Activated CD4-positive, CD25-positive, alpha-beta regulatory T cell treated with anti-CD3 and anti-CD28 coated beads, Interleukin-2, amount 50 U/mL, for 72 hours (primary cell): ENCODE data around the gene LST1.
"Not testable (repeated sequence)": the region's sequence is repeated elsewhere in the genome, so short reads cannot be mapped to it uniquely, and the experiment has no call there.

Experiments
- DNase-seq: peaks from one replicate; pipeline ENCODE4 v3.0.0; 2021

LST1 gene

DNA sequence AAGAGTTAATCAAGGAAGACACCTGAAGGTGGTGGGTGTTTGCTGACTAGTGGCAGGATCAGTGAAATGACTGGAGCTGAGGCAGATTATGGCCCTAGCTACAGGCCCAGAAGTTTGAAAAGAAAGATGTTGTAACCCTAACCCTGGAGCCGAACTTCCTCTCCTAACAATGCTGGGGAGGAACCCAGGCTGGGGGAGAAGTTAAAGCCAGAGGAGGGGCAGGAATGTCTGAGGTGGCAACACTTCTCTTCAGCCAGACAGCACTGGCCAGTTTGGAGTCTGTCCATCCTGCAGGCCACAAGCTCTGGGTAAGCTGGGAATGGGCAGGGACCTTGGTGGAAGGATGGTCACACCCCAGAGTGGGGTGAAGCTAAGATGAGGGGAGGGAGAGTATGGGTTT, at the start of gene LST1:
LST1 (plus strand) TSS at position 270 of the 400 bp plus-strand sequence. CDS start 1,023 bp downstream, outside the sequence.
- no peak for DNase-seq

DNA sequence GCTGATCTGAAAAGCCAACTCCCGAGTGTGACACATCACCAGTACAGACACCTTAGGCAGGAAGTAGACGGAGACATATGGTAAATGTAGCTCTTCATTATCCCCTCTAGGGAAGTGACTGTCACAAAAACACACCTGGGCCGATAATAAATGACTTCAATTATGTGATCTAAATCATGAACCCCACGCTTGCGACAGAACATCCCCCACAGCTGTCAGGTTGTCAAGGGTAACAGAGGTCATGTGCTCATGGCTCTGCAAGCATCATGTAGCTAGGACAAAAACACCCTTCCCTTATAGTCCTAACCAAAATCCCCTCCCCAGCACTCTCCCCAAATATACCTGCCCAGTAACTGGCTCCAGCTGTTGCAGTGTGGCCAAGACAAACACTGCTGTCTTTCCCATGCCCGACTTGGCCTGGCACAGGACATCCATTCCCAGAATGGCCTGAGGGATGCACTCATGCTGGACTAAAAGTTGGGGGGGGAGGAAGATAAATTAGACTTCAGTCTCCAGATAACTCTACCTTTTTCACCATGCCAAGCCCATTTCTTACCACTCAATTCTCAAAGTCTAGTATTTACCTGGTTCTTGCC, 47.2 kb upstream of the LST1 start:
- no peak for DNase-seq

DNA sequence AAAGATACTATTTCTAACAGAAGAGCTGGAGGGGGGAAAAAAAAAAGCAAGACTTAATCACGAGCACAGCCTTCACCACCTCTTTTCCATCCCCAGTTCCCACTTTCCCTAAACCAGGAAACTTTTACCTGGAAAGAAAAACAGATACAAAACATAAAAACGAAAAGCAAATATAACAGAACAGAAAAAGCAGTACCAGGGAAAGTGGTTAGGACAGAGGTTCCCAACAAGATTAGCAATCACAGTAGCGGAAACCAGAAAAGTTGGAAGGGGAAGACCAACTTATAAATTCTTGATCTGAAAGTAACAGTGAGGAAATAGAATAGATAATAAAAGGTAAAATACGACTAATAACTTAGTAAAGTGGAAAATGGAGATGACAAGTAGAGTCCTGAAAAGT, 45.4 kb upstream of the LST1 start:
- no peak for DNase-seq

DNA sequence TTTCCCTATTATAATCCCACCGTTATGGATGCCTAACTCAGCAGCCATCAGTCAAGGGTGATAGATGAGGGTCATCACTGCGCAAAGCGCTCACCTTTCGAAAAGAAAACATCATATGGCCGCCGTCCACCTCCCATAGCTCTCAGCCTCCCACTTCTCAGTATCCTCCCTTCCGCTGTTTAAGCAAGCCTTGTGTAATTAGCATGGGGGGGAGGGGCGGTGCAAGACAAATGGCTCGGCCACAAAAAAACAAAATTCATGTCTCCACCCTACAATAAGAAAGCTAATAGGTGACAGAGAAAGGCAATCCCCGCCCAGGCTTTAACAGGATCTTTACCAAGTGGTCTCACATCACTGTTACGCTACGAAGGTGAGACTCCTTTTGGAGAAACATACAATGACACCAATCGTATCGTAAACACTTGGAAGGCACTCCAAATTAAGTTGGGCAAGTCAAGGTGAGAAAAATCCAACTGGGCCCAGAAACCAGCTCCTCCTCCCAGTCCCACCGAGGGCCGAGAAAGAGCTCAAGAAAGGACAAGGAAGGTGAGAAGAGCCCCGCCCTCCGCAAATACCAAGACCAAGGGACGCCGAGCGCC, 44.9 kb upstream of the LST1 start:
- DNase-seq = peak; percentile 69

DNA sequence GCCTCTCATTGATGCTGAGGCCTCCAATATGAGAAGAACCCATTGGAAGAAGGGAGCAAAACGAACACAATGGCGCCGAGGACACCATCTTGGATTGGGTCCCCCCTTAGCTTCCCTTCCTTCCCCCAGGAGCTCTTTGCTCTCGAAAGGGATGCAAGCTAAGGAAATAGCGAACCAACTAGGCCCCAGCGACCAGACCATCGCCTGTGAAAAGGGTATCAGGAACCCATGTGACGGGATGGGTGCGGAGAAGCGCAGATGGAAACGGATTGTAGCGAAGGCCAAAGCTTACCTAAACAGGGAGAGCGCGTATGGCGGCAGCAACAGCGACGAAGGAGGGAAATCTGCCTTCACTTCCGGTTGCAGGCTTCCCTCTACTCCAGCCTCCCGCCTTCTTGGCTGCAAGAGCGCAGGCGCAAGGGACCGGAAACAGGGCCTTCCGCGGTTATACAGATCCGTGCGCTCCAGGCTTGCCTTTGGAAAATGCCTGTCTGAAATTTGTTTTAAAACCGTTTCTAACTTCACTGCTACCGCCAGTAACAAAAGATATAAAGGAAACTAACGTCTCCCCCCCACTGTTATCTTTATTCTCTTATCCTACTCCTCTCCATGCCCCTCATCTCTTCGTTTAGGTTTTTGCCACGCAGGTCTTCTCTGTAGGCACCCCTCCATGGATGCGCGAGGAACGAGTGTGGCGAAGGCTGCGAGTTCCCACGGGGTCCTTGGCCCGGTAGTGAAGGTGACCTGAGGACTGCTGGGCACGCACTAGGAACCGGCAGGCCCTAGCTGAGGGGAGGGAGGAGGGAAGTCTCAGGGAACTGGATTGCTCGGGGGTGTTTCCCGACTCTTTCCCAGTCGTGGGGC, 44.2 kb upstream of the LST1 start, which contains the start of gene DDX39B:
DDX39B (minus strand) TSS at position 346 of the 864 bp plus-strand sequence. CDS start 1,471 bp downstream, outside the sequence.
- DNase-seq = peak; percentile 88

DNA sequence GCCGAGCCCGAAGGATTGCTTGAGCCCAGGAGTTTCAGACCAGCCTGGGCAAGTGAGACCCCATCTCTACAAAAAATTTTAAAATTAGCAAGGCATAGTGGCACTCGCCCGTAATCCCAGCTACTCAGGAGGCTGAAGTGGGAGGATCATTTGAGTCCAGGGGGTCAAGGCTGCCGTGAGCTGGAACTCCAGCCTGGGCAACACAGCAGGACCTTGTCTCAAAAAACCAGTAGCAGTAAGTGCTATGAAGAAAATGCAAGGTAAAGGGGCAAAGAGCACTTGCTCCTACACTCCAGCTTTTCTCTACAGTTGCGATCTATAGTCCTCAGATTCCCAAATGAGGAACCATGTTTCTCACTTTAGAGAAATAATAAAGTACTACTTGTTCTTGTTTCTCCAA, 42.4 kb upstream of the LST1 start:
- no peak for DNase-seq

DNA sequence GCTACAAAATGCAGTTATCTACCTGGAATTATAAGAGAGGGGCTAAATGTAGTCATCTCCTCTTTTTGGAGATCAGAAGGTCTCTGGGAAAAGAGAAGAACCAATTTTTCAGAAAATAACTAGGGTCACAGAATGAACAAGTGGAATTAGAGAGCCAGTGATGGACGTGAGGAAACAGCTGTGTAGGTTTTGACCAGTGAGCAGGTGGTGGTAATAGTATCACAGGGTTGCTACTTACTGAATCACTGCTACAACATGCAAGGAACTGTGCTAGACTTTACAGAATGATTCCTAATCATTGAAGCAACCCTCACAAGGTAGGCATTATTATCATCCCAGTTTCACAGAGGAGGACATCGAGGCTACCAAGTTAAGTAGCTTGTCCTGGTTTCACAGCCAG, 41.4 kb upstream of the LST1 start:
- no peak for DNase-seq

DNA sequence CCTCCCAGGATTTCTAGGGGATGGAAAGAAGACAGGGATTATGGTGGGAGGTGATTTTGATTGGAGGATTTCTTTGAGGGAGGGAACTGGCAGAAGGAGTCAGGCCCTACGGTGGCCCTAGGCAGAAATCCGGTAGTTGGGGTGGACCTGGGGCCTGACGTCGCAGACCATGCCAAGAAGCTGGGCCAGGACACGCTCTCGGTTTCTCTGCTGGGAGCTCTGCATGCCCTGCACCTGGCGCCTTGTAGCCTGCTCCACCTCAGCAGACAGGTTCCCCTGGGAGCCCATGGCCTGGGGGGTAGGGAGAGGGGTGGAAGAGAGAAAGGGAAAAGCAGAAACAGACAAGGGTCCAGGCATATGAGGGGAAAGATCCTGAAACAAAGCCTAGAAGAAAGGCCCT, 40.8 kb upstream of the LST1 start:
- no peak for DNase-seq

DNA sequence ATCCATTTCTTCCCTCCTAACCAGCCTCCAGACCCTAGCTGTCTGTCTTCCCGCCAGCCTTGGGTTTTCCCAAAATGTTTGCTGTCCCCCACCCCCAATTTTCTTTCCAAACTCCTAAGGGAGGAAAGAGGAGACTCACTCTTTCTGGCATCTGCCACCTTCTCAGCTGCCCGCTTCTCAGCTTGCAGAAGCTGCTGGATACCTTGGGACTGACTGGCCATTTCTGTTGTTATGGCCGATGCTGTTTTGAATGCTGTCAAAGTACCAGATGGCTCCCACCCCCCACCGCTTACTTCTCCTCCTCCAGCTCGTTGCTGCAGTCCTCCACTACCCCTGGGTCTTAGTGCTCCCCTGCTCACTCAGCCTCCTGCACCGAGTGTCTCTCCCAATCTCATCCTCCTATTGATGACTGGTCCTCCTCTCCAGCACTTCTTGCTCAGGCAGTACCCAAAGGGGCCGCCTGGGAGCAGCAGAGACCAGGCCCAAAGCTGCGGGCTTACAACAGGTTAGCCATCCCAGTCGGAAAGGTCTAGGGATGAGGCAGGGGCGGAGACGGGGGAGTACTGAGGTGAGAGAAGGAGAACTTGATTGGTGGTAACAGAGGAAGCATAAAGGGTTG, 39.6 kb upstream of the LST1 start, which contains the start of gene ATP6V1G2:
ATP6V1G2 (minus strand) TSS at position 270 of the 619 bp plus-strand sequence; CDS start at position 221, 49 bp downstream.
- DNase-seq = peak; percentile 88

DNA sequence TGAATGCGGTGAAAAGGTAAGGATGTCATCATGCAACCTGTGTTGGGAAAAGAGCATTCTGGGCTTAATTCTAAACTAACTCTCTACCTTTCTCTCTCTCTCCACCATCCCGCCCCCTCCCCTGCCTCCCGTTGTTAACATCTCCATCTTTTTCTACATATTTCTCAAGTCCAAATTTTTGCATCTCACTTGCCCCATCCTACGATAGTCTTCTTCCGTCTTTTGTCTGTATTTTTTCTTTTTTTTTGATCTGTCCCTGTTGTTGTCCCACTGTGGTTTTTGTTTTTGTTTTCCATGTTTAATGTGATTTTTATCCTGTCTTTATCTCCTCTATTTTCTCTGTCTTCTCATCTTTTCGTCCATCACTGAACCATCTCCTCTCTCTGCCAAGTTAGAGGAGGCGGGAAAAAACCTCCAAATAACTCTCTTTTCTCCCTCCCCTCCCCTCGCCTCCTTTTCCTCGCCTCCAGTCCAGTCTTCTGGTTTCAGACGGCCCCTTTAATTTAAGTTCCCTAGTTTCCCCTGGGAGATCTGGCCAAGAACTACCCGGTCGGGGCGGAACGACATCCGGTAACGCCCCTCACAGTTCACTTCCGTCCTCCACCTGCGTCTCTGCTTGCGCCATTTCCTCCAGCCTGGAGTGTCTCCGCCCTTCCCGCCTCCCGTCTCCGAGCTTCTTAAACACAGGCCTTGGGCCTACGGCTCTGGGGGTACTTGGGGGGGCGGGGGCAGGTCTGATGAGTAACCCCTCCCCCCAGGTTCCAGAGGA, 38.9 kb upstream of the LST1 start, which contains the start of gene NFKBIL1:
NFKBIL1 (plus strand) TSS at position 651 of the 769 bp plus-strand sequence; CDS start at position 738, 87 bp downstream.
- DNase-seq = peak; percentile 82

DNA sequence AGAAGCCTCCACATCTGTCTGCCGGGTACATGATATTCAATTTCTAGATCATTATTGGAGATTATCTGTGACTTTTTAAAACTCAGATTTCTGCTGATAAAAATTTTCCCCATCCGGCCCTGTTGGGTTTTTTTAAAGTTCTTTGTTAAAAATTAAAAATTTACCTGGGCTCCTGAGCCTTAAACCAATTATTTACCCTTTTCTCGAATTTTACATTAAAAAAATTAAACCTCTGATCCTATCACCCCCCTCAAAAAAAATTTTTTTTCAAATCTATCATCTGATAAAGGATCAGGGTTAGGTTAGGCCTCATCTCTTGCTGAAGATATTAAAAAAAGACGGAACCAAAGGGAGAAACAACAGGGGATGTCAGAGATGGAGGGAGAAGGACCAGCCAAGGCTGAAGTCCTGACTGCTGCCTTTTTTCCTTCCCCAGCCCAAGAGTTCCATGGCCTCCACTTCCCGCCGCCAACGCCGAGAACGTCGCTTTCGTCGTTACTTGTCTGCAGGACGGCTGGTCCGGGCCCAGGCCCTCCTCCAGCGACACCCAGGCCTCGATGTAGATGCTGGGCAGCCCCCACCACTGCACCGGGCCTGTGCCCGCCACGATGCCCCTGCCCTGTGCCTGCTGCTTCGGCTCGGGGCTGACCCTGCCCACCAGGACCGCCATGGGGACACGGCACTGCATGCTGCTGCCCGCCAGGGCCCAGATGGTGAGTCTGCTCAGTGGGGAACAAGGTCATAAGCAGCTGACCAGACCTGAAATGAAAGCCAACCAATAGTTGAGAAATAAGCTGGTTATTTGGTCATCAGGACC, 38.1 kb upstream of the LST1 start:
- no peak for DNase-seq

DNA sequence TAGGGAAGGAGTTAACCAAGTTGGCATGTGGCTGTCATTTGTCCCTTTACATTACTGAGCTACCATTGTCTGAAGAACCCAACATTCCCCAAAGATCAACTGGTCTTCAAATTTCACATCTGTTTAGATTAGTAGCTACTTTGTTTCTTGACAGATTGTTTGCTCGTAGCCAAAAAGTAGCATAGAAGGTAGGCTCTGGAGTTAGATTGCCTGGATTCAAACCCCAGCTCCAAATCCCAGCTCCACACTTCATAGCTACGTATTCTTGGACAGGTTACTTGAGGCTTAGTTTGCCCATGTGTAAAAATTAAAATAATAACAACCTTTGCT, 37.6 kb upstream of the LST1 start:
- DNase-seq = no peak

DNA sequence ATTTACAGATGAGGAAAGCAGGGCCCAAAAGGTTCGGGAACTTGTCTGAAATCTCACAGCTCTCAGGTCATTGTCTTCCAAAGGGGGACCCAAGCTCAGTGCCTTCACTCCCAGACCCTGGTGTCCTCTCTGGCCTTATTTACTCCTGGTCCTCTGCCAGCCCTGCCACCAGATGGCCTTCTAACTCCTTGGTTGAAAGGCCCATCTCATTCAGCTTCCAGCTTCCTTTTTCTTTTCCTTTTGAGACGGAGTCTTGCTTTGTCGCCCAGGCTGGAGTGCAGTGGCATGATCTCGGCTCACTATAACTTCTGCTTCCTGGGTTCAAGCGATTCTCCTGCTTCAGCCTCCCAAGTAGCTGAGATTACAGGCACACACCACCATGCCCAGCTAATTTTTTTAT, 34.7 kb upstream of the LST1 start:
- not testable (repeated sequence) for DNase-seq

DNA sequence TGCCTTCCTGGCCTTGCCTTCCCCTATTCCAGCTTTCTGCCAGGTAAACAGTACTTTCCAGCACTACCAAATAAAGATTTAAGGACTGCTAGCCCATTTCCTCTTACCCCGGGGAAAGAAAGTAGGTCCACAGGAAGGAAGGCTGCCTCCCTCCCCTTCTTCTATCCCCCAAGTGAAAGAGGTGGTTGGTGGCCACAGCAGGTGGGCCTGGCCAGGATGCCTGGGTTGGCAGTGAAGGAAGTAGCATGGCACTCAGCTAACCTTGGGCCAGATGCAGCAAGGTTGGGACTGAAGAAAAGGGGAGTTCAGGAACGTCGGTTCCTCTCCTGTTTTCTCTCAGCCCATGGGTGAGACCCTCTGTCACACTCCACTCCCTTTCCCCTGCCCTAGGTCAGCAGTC, 29.8 kb upstream of the LST1 start:
- no peak for DNase-seq

DNA sequence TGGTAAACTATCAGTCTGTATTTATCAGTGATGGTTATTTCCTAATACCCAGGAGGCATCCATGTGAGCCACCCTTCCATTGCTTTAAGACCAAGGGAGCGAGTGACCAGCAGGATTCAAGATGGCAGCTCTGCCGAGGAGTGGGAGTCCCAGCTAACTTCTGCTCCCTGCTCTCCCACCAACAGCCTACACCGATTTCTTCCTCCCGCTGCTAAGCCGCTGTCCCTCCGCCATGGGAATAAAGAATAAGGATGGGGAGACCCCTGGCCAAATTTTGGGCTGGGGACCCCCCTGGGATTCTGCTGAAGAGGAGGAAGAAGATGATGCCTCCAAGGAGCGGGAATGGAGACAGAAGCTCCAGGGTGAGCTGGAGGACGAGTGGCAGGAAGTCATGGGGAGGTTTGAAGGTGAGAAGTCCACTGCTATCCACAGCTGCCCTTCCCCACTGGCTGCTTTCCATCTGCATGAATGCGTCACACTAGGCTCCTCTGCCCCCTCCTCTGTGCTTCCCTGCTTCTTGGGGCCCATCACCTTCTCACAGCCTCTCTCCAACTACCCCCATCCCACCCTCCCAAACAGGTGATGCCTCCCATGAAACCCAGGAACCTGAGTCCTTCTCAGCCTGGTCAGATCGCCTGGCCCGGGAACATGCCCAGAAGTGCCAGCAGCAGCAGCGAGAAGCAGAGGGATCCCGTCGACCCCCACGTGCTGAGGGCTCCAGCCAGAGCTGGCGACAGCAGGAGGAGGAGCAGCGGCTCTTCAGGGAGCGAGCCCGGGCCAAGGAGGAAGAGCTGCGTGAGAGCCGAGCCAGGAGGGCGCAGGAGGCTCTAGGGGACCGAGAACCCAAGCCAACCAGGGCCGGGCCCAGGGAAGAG, 28.4 kb upstream of the LST1 start:
- DNase-seq = no peak

DNA sequence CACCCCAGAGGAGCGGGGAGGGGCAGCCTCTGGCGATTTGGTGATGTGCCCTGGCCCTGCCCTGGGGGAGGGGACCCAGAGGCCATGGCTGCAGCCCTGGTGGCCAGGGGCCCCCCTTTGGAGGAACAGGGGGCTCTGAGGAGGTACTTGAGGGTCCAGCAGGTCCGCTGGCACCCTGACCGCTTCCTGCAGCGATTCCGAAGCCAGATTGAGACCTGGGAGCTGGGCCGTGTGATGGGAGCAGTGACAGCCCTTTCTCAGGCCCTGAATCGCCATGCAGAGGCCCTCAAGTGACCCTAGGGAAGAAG, 27.8 kb upstream of the LST1 start:
- DNase-seq = no peak

DNA sequence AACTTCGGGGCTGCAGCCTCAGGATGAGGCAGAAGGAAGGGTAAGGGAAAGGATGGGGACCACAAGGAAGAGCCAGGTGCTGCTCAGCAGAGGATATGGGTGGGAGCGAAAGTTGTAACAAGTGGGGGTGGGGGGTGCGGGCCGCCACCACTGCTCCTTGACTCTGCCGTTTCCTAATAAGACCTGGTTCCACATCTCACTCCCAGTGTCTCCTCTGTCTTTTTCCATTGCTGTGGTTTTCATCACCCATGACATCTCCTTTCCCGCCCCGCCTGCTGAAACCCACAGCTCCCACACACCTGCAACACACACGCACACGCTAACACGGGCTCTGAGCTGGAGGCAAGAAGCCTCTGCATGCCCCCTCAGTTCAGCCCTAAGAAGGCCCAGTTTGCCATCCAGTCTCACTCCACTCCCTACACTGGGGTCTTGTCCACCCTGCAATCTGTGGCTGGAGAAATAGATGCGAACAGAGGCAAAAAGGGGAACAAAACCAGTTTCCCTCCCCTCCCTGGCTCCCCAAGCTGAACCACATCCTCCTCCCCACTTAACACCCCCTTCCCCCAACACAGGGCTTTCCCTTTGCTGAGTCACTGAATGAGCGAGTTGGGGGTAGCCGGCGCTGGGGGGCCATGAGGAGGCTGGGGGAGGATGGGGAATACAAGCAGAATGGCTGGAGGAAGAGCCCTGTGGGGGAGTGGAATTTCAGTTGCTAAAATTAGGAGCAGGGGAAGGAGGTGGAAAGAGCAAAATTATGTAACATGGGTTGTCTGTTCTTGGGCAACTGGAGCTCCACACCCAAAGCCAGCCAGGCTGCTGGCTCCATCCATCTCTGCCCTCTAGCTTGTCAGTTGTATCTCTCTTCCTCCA, 27.2 kb upstream of the LST1 start:
- DNase-seq = no peak

DNA sequence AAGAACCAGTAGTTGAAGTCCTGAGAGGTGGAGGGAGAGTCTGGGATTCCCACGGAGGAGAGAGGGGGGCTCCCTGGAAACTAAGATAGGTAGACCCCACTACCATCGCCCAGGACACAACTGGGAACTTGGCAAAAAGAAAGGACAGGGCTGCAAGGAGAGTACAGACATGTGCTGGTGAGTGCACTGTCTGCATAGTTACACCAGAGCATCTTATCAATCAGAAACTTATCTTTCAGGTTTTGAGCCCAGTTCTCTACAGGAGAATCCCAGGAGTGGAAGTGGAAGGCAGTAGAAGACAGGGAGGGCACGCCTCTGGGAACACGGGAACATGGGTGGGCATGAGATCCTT, 26.5 kb upstream of the LST1 start:
- DNase-seq = no peak

DNA sequence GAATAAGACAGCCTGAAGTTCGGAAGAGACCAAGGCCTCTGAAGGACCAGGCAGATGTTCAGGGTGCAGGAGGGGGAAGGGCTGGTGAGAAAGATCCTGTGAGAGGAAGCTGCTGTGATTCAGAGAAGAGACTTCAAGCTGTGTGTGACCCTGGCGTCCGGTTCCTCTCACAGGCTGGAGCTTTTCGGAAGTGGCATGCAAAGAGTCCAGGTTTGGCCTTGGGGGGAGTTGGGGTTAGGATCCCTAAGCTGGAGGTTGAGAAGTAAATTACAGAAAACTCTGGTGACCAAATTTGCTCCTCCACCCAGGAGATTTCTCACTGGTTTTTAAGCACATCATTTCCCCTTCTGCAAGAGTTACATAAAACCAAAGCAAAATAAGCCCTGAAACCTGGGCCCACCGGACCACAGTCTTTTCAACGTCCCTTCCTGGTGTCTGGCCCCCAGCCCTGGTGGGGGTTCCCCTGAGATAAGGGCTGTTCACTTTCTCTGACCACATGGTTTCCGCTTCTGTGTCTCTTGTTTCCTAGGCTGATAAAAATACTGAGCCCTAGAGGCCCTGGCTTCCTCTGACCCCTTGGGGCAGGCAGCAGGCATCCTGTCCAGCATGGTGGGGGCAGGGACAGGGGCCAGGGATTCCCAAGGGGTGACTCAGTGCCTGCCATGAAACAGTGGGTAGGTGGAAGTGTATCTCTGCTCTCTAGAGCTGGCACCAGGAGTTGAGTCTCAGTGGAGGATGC, 25.9 kb upstream of the LST1 start:
- no peak for DNase-seq
